ENCODE measurements around the gene SEC23IP.

DNA sequence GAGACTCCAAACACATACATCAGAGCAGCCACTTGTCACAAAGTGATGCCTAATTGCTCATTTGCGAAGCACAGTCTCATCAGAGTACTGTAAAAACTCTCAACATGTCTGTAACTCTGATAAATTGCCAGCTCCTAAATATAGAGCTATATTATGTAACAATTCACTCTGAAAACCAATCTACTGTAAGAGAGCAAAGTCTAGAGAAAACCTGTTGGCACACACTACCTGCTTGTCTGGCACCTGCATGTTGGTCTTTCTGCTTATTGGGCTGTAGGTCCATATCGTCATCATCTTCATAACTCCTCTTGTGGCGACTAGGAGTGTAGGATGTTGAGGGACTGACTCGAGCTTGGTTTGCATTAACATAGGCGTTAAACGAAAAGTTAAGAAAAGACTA is 39.7 kb upstream of the SEC23IP start:
- TF ChIP-seq, protein P1, sequence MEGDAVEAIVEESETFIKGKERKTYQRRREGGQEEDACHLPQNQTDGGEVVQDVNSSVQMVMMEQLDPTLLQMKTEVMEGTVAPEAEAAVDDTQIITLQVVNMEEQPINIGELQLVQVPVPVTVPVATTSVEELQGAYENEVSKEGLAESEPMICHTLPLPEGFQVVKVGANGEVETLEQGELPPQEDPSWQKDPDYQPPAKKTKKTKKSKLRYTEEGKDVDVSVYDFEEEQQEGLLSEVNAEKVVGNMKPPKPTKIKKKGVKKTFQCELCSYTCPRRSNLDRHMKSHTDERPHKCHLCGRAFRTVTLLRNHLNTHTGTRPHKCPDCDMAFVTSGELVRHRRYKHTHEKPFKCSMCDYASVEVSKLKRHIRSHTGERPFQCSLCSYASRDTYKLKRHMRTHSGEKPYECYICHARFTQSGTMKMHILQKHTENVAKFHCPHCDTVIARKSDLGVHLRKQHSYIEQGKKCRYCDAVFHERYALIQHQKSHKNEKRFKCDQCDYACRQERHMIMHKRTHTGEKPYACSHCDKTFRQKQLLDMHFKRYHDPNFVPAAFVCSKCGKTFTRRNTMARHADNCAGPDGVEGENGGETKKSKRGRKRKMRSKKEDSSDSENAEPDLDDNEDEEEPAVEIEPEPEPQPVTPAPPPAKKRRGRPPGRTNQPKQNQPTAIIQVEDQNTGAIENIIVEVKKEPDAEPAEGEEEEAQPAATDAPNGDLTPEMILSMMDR (IDR thresholded peaks at IDR 0.05; ENCODE audit: insufficient read depth, low read length, poor library complexity, severe bottlenecking), result no peak
- TF ChIP-seq EZH2phosphoT487 (conservative IDR thresholded peaks at IDR 0.05; ENCODE audit: low read length), result no peak

Data from SU-DHL-6 (cell line).